HepG2 (cell line): ENCODE data around the gene MYL12B. TPM values are rescaled to one million over a fixed set of nuclear protein-coding genes. Genes with fewer than 3 reads are reported as not detected.

Experiments
- AKAP8 ChIP-seq: sonication (generic); formaldehyde crosslinking; IDR thresholded peaks from 2 replicates; pipeline ENCODE4 v1.5.1; 2020; ENCODE audit warnings: mild to moderate bottlenecking, missing genetic modification reagents
- GLMP ChIP-seq: sonication (generic); formaldehyde crosslinking; IDR thresholded peaks from 2 replicates; pipeline ENCODE4 v1.9.0; 2021; ENCODE audit warnings: missing genetic modification reagents, mild to moderate bottlenecking, borderline replicate concordance
- ISL2 ChIP-seq: sonication (generic); formaldehyde crosslinking; IDR thresholded peaks from 2 replicates; pipeline ENCODE4 v1.5.0; 2020; ENCODE audit warnings: missing genetic modification reagents
- ISX ChIP-seq: sonication (generic); formaldehyde crosslinking; conservative IDR thresholded peaks from 2 replicates; pipeline ENCODE4 v1.5.0; 2020; ENCODE audit warnings: missing genetic modification reagents
- MIXL1 ChIP-seq: IDR thresholded peaks from 2 replicates; pipeline ENCODE4 v1.6.1; 2016
- PRDM15 ChIP-seq: sonication (generic); formaldehyde crosslinking; IDR thresholded peaks from 2 replicates; pipeline ENCODE4 v1.4.0; 2020; ENCODE audit warnings: missing genetic modification reagents
- SMARCE1 ChIP-seq: fragments of 450-650 bp; IDR thresholded peaks from 2 replicates; pipeline ENCODE4 v1.6.1; 2017; ENCODE audit warnings: borderline replicate concordance
- TCF7 ChIP-seq: sonication (generic); IDR thresholded peaks from 2 replicates; pipeline ENCODE4 v1.6.1; 2016; ENCODE audit warnings: antibody characterized with exemption, low read depth
- ZFX ChIP-seq: sonication (generic); formaldehyde crosslinking; IDR thresholded peaks from 2 replicates; pipeline ENCODE4 v1.4.0; 2020; ENCODE audit warnings: mild to moderate bottlenecking, low read depth, missing genetic modification reagents, moderate library complexity
- ZIK1 ChIP-seq: sonication (generic); formaldehyde crosslinking; IDR thresholded peaks from 2 replicates; pipeline ENCODE4 v1.5.0; 2020; ENCODE audit warnings: mild to moderate bottlenecking, low read depth, missing genetic modification reagents, borderline replicate concordance
- ZNF282 ChIP-seq: fragments of 450-650 bp; IDR thresholded peaks from 2 replicates; pipeline ENCODE4 v1.6.1; 2018; ENCODE audit not compliant: partially characterized antibody
- ZNF33A ChIP-seq: sonication (generic); formaldehyde crosslinking; IDR thresholded peaks from 2 replicates; pipeline ENCODE4 v1.5.1; 2020; ENCODE audit warnings: missing genetic modification reagents, mild to moderate bottlenecking, moderate library complexity, borderline replicate concordance
- ZNF501 ChIP-seq: sonication (generic); formaldehyde crosslinking; IDR thresholded peaks from 2 replicates; pipeline ENCODE4 v1.5.1; 2020; ENCODE audit warnings: mild to moderate bottlenecking, moderate library complexity, missing genetic modification reagents
- ZNF543 ChIP-seq: sonication (generic); formaldehyde crosslinking; IDR thresholded peaks from 2 replicates; pipeline ENCODE4 v1.4.0; 2020; ENCODE audit warnings: mild to moderate bottlenecking, missing genetic modification reagents
- polyA plus RNA-seq, 8 experiments: library from polyadenylated mRNA; depleted of rRNA in 3 of 8; stranded (reverse) in 7 of 8; unstranded in 1 of 8; fragments of >200 nt; fragmentation: Illumina TruSeq in 4 of 8; extraction: Trizol in 4 of 8; gene quantifications; 2 replicates each; pipeline versions ENCODE4 v1.2.1 to v1.2.3, GENCODE V29; 2011 to 2016; ENCODE audit warnings: low read depth in 4 of 8, missing spikeins in 1 of 8, mixed read lengths in 1 of 8; ENCODE audit not compliant: insufficient read depth in 1 of 8
- total RNA-seq, 5 experiments: library from RNA; depleted of rRNA; stranded (reverse); fragments of >200 nt; fragmentation: Illumina TruSeq; extraction: Trizol; gene quantifications; 2 replicates each; pipeline ENCODE4 v1.2.3, GENCODE V29; 2016; ENCODE audit warnings: low read depth in 1 of 5
- TF ChIP-seq, protein P1 (sequence below): fragments of 450-650 bp; IDR thresholded peaks from 2 replicates; pipeline ENCODE4 v1.6.1; 2017; ENCODE audit warnings: mild to moderate bottlenecking
- TF ChIP-seq, protein P2 (sequence below): sonication (generic); formaldehyde crosslinking; IDR thresholded peaks from 2 replicates; pipeline ENCODE4 v1.8.1; 2023; ENCODE audit warnings: missing genetic modification reagents, inconsistent platforms, borderline replicate concordance
- TF ChIP-seq, protein P3 (sequence below): sonication (generic); formaldehyde crosslinking; IDR thresholded peaks from 2 replicates; pipeline ENCODE4 v1.4.0; 2020; ENCODE audit warnings: missing genetic modification reagents

The MYL12B gene
- total and polyA plus RNA-seq, 2 of the 13 experiments (the other 11 are each of a cell fraction or from before 2014, with no cell fraction given): 265 to 340 TPM

DNA sequence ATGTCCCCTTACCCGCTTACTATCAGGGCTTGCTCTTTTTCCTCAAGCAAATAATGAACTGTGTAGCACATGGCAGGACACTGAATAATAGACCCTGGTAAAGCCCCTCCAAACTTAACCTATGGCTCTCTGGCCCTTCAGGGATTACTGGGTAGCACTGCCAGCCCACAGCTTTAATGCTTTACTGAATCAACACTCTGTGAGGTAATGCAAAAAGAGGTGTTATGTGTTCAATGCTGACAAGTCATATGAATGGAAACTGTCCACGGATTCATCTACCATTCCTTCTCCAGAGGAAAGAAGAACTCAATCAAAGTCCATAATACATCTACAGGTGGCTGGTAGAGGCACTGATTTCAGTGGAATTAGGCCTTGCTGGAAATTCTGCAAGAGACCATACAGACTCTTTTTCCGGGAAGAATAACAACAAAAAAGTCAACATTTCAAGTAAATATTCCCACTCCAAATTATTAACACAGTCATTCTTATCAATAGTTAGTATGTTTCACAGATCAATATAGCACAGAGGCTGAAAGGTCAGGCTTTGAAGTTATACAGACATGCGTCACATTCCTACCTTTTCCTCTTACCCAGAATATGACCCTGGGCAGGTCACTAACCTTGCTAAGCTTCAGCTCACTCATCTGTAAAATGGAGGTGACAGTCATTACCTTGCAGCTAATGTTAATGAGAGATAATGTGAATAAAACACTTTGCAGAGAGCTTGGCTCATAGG lies 28.3 kb upstream of the MYL12B start (continued):
- TF ChIP-seq PRDM15 (CRISPR knock-in tag): no peak
- no peak for TF ChIP-seq AKAP8 (CRISPR knock-in tag)
- TF ChIP-seq MIXL1: peak; percentile 89; the same call in 1 of the 2 replicates
- TF ChIP-seq, protein P1, sequence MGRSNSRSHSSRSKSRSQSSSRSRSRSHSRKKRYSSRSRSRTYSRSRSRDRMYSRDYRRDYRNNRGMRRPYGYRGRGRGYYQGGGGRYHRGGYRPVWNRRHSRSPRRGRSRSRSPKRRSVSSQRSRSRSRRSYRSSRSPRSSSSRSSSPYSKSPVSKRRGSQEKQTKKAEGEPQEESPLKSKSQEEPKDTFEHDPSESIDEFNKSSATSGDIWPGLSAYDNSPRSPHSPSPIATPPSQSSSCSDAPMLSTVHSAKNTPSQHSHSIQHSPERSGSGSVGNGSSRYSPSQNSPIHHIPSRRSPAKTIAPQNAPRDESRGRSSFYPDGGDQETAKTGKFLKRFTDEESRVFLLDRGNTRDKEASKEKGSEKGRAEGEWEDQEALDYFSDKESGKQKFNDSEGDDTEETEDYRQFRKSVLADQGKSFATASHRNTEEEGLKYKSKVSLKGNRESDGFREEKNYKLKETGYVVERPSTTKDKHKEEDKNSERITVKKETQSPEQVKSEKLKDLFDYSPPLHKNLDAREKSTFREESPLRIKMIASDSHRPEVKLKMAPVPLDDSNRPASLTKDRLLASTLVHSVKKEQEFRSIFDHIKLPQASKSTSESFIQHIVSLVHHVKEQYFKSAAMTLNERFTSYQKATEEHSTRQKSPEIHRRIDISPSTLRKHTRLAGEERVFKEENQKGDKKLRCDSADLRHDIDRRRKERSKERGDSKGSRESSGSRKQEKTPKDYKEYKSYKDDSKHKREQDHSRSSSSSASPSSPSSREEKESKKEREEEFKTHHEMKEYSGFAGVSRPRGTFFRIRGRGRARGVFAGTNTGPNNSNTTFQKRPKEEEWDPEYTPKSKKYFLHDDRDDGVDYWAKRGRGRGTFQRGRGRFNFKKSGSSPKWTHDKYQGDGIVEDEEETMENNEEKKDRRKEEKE: no peak
- no peak for TF ChIP-seq ZNF282
- TF ChIP-seq ZNF543: no peak
- no peak for TF ChIP-seq GLMP
- peak; percentile 99 for TF ChIP-seq ISL2 (CRISPR knock-in tag)
- TF ChIP-seq ZIK1 (CRISPR knock-in tag): no peak
- TF ChIP-seq ZNF33A (CRISPR knock-in tag): 0 out of 2 replicates have a peak, but pooled peaks have one; percentile 54
- TF ChIP-seq, protein P2, sequence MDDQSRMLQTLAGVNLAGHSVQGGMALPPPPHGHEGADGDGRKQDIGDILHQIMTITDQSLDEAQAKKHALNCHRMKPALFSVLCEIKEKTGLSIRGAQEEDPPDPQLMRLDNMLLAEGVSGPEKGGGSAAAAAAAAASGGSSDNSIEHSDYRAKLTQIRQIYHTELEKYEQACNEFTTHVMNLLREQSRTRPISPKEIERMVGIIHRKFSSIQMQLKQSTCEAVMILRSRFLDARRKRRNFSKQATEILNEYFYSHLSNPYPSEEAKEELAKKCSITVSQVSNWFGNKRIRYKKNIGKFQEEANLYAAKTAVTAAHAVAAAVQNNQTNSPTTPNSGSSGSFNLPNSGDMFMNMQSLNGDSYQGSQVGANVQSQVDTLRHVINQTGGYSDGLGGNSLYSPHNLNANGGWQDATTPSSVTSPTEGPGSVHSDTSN (CRISPR knock-in tag): no peak
- TF ChIP-seq SMARCE1: no peak
- peak; percentile 64 for TF ChIP-seq ZFX
- TF ChIP-seq, protein P3, sequence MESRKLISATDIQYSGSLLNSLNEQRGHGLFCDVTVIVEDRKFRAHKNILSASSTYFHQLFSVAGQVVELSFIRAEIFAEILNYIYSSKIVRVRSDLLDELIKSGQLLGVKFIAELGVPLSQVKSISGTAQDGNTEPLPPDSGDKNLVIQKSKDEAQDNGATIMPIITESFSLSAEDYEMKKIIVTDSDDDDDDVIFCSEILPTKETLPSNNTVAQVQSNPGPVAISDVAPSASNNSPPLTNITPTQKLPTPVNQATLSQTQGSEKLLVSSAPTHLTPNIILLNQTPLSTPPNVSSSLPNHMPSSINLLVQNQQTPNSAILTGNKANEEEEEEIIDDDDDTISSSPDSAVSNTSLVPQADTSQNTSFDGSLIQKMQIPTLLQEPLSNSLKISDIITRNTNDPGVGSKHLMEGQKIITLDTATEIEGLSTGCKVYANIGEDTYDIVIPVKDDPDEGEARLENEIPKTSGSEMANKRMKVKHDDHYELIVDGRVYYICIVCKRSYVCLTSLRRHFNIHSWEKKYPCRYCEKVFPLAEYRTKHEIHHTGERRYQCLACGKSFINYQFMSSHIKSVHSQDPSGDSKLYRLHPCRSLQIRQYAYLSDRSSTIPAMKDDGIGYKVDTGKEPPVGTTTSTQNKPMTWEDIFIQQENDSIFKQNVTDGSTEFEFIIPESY (CRISPR knock-in tag): no peak
- no peak for TF ChIP-seq ZNF501 (CRISPR knock-in tag)
- TF ChIP-seq TCF7: peak; percentile 98
- TF ChIP-seq ISX (CRISPR knock-in tag): no peak
